ENCODE data around the gene ZGPAT.

GRCh38 chr20:63751471-63752271 lies 43.8 kb downstream of the ZGPAT start:
- TF ChIP-seq CTCF (IDR thresholded peaks at IDR 0.05 in 2 of 3, conservative IDR thresholded peaks at IDR 0.05 in 1 of 3; ENCODE audit: insufficient read depth in 2 of 3, low read depth in 1 of 3, low read length in 3 of 3): no peak
- TF ChIP-seq NR0B1 (IDR thresholded peaks at IDR 0.05; ENCODE audit: partially characterized antibody): no peak
- TF ChIP-seq MYBL2 (IDR thresholded peaks at IDR 0.05; ENCODE audit: low read depth): no peak
- no peak for TF ChIP-seq MYBL2 (CRISPR knock-in tag; IDR thresholded peaks at IDR 0.05; ENCODE audit: borderline replicate concordance)
- TF ChIP-seq NCOA1 (IDR thresholded peaks at IDR 0.05; ENCODE audit: low read depth): no peak
- no peak for TF ChIP-seq ZBTB2 (IDR thresholded peaks at IDR 0.05)
